ENCODE measurements around the gene DNAJC13.

Gene DNAJC13

DNA sequence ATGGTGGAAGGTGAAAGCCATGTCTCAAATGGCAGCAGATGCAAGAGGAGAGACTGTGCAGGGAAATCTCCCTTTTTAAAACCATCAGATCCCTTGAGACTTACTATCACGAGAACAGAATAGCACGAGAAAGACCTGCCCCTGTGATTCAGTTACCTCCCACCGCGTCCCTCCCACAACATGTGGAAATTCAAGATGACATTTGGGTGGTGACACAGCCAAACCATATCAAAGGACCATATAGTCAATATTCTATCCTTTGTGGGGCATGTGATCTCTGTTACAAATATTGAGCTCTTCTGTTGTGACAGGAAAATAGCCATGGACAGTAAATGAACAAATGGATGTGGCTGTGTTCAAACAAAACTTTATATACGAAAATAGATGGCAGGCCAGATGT is 102.6 kb downstream of the DNAJC13 start:
- DNase-seq (ENCODE audit: low read depth): no peak
- TF ChIP-seq, protein P1, sequence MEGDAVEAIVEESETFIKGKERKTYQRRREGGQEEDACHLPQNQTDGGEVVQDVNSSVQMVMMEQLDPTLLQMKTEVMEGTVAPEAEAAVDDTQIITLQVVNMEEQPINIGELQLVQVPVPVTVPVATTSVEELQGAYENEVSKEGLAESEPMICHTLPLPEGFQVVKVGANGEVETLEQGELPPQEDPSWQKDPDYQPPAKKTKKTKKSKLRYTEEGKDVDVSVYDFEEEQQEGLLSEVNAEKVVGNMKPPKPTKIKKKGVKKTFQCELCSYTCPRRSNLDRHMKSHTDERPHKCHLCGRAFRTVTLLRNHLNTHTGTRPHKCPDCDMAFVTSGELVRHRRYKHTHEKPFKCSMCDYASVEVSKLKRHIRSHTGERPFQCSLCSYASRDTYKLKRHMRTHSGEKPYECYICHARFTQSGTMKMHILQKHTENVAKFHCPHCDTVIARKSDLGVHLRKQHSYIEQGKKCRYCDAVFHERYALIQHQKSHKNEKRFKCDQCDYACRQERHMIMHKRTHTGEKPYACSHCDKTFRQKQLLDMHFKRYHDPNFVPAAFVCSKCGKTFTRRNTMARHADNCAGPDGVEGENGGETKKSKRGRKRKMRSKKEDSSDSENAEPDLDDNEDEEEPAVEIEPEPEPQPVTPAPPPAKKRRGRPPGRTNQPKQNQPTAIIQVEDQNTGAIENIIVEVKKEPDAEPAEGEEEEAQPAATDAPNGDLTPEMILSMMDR (conservative IDR thresholded peaks at IDR 0.05; ENCODE audit: control insufficient read depth, insufficient read depth, low read depth, low read length): no peak
- no peak overlapping the region for H3K4me3 ChIP-seq (ENCODE audit: control insufficient read depth, low read depth, low read length)

DNA sequence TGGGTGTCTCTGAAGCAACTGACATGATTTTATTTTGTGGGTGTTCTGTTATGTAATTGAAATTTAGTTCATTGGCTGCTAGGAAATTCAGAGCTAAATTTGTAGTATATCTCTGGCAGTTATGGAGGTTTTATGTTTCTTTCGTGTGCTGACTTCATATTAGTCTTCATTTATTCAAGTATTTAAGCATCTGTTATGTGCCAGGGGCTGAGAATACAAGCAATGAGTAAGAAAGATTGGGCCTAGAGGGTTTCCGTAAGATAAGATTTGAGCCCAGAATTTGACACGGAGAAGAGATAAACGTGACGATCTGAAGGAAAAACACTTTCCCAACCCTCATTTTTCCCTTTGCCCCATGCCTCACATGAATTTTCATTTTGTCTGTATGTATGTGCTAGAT is 104.6 kb downstream of the DNAJC13 start:
- TF ChIP-seq, protein P1 (conservative IDR thresholded peaks at IDR 0.05; ENCODE audit: control insufficient read depth, insufficient read depth, low read depth, low read length): no peak

DNA sequence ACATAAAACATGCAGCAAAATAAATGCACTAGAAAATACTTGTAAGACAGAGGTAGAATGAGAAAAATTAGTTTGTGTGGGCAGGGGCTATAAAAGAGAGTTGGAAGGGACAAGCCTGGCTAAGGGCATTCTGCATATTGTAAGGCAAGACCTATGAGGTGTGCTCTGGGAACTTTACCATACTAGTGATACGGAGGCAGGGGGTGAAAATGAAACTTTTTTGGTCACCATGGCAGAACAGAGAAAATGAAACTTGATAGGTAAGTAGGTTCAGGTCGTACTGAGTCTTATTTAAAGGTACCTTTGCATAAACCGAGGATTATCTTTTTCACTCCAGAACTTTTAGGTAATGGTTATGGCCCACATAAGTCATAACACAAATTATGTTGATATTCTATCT is 105.1 kb downstream of the DNAJC13 start:
- no peak overlapping the region for H3K4me3 ChIP-seq (ENCODE audit: control insufficient read depth, low read depth, low read length)
- DNase-seq (ENCODE audit: low read depth): no peak
- TF ChIP-seq, protein P1 (conservative IDR thresholded peaks at IDR 0.05; ENCODE audit: control insufficient read depth, insufficient read depth, low read depth, low read length): no peak

More for the DNA sequence above, 104.6 kb downstream of the DNAJC13 start:
- no peak for DNase-seq (ENCODE audit: low read depth)
- H3K4me3 ChIP-seq (ENCODE audit: control insufficient read depth, low read depth, low read length): no peak overlapping the region

DNA sequence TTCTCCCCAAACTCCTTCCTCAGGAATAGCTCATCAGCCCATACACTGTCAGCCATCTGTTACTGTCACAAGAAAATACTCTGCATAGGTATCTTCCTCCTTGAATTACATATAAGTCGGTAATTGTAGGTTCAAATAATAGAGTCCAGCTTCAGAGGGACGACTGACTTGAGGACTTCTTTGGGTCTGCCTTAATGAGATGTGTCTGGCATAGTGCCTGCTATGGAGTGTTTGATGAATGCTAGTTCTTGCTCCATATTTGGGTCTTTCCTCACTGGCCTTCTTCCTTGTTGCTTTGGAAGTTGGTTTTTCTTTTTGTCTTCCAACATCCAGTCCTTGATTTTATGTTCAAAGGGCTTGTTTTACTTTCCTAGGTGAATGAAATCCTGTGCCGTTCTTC is 113.3 kb downstream of the DNAJC13 start:
- TF ChIP-seq, protein P1 (conservative IDR thresholded peaks at IDR 0.05; ENCODE audit: control insufficient read depth, insufficient read depth, low read depth, low read length): no peak
- no peak for DNase-seq (ENCODE audit: low read depth)
- H3K4me3 ChIP-seq (ENCODE audit: control insufficient read depth, low read depth, low read length): no peak overlapping the region

DNA sequence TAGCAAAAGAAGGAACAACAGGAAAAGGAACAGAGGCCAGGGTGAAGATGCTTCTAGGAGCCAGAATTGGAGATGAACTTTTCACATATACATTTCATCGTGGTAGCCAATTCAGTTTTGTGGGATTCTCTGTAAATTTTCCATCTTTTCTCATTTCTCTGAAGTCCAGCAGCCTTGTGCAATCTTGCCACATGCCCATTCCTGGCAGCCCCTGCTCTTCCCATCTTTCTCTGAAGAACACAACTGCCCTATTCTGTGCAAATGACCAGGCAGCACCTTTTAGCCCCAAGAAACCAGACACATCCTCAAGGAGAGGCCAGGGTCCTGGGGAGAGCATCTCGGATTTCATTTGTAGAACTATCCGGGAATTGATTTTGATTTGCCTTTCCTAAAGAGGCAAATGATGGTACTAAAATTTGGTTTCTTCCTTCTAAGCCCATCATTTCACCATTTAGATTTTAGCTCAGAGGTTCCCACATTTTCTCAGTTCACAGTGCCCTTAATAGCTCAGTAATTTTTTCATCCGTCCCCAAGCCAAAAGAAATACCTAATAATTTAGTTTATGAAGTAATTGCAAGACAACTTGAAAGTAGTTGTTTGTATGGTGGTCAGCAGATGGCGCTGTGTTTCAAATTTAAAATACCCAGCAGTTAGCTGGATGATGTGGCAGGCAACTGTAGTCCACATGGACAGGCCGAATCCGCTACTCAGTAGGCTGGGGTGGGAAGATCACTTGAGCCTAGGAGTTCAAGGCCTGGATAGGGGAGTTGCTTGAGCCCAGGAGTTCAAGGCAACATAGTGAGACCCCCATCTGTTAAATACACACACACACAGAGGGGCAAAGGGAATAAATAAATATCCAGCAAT is 118.5 kb downstream of the DNAJC13 start:
- DNase-seq (ENCODE audit: low read depth): peak; percentile 92
- TF ChIP-seq, protein P1 (conservative IDR thresholded peaks at IDR 0.05; ENCODE audit: control insufficient read depth, insufficient read depth, low read depth, low read length): peak; percentile 65
- H3K4me3 ChIP-seq (ENCODE audit: control insufficient read depth, low read depth, low read length): no peak overlapping the region

DNA sequence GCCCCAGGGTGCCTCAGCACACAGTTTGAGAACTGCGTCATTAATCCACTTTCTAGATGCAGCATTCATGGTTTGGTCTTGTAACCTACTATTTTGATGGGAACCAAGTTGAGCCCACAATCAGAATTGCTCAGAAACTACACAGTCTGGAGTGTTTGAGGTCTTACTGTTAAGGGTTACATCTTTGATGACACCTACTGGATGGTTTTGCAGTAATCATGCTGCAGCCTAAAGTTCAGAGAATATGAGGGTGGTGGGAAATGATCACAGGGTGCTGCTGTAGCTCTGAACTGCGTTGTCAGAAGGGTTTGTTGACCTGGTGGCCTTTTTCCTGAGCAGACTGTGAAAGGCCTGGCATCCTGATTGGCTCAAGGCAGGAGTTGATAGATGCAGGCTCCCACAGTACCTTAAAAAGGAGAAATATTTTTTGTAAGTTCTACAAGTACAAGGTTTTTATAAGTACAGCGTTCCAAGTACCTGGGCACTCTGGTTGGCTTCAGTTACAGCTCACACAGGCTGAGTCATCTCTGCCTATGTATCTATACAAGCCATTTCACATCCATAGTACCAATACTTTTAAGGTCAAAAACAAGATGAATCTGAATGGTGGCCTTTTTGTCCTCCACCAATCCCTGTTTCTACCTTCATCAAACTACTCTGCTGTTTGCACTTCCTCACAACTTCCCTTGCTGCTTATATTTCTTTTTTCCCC is 119.3 kb downstream of the DNAJC13 start:
- no peak overlapping the region for H3K4me3 ChIP-seq (ENCODE audit: control insufficient read depth, low read depth, low read length)
- TF ChIP-seq, protein P1 (conservative IDR thresholded peaks at IDR 0.05; ENCODE audit: control insufficient read depth, insufficient read depth, low read depth, low read length): peak; percentile 8
- peak; percentile 39 for DNase-seq (ENCODE audit: low read depth)
